OCI-LY1 (cell line): Measurements from ENCODE around the gene PRKRA.

ENCODE experiments used
- CTCF ChIP-seq: fragments of 200-600 bp; sonication (generic), shearing (Covaris generic); IDR thresholded peaks from 2 replicates; pipeline ENCODE4 v1.5.1; 2017; ENCODE audit warnings: mild to moderate bottlenecking, antibody characterized with exemption, low read length, moderate library complexity, mixed read lengths
- EZH2 ChIP-seq: fragments of 200-600 bp; sonication (generic), shearing (Covaris generic); IDR thresholded peaks from 2 replicates; pipeline ENCODE4 v1.8.0; 2017; ENCODE audit warnings: borderline replicate concordance, mixed run types, mild to moderate bottlenecking, antibody characterized with exemption, low read length, moderate library complexity, mixed read lengths

GRCh38 chr2:178404368-178404767, 46.6 kb downstream of the PRKRA start:
- TF ChIP-seq CTCF (no peak), EZH2 (no peak)
